GM12878 (cell line): Measurements from ENCODE around the gene BTBD9. TPM values are rescaled to one million over a fixed set of nuclear protein-coding genes. Genes with fewer than 3 reads are reported as not detected.

Source experiments
- ATAC-seq: fragments of 200-7000 bp; cut with Tn5 transposase; 3 replicates; pipeline ENCODE4 v1.9.1; 2020; ENCODE audit warnings: mild to moderate bottlenecking, moderate library complexity
- BruUV-seq: library from RNA; stranded (reverse); fragments of 400-500 nt; replicated peaks from 2 replicates; lab custom pipeline; 2021; lab: Mats Ljungman, UMichigan
- CTCF ChIA-PET: fragments of 300-600 bp; sonication (Branson Sonifier 250); formaldehyde crosslinking; extraction: SDS; loops from one replicate; lab custom pipeline; 2021; ENCODE audit warnings: inconsistent platforms; lab: Yijun Ruan, JAX
- POLR2A ChIA-PET: fragments of 350-600 bp; formaldehyde crosslinking; extraction: SDS; loops from one replicate; lab custom pipeline; 2021; ENCODE audit warnings: inconsistent platforms; lab: Charles Lee
- RAD21 ChIA-PET: fragments of 300-600 bp; sonication (Branson Sonifier 250); formaldehyde crosslinking; loops from one replicate; lab custom pipeline; 2023; ENCODE audit warnings: antibody characterized with exemption; ENCODE audit not compliant: unreplicated experiment; lab: Charles Lee
- SMC1A ChIA-PET: fragments of 300-600 bp; sonication (Branson Sonifier 250); formaldehyde crosslinking; loops from one replicate; lab custom pipeline; 2023; ENCODE audit not compliant: unreplicated experiment, uncharacterized antibody; lab: Charles Lee
- DNase-seq: peaks from one replicate; pipeline ENCODE4 v3.0.0-alpha.2; 2011; ENCODE audit warnings: low read depth, low spot score
- FAIRE-seq: peaks from 3 replicates; lab custom pipeline; 2011; peaks lifted over from hg19 to GRCh38; lab: Jason Lieb, UNC
- H2AFZ ChIP-seq: 2 replicates; pipeline ENCODE4 v1.6.0; 2011; ENCODE audit warnings: low read depth, low read length, control low read depth; ENCODE audit not compliant: control insufficient read depth
- H3K27ac ChIP-seq: 2 replicates; pipeline ENCODE4 v1.5.1; 2011; ENCODE audit warnings: control low read depth; ENCODE audit not compliant: control insufficient read depth, insufficient read depth
- H3K27me3 ChIP-seq, 2 experiments: replicated peaks in 1 of 2; 2 replicates each; pipeline versions ENCODE4 v1.6.0 to v1.6.1; 2011; ENCODE audit warnings: low read length in 1 of 2; ENCODE audit not compliant: control insufficient read depth in 2 of 2, insufficient read depth in 2 of 2
- H3K36me3 ChIP-seq, 2 experiments: 2 replicates each; pipeline ENCODE4 v1.5.1; 2011; ENCODE audit warnings: low read length in 1 of 2; ENCODE audit not compliant: control insufficient read depth in 2 of 2, insufficient read depth in 2 of 2
- H3K4me1 ChIP-seq: 2 replicates; pipeline ENCODE4 v1.6.1; 2011; ENCODE audit warnings: mild to moderate bottlenecking, low read length, moderate library complexity, mixed read lengths; ENCODE audit not compliant: control insufficient read depth, insufficient read depth
- H3K4me2 ChIP-seq: 2 replicates; pipeline ENCODE4 v1.6.0; 2011; ENCODE audit warnings: control low read depth; ENCODE audit not compliant: control insufficient read depth, insufficient read depth
- H3K4me3 ChIP-seq: fragments of 200-600 bp; sonication (generic); 2 replicates; pipeline ENCODE4 v1.5.1; 2016
- H3K79me2 ChIP-seq: 2 replicates; pipeline ENCODE4 v1.6.0; 2011; ENCODE audit warnings: low read length; ENCODE audit not compliant: control insufficient read depth, insufficient read depth
- H3K9ac ChIP-seq: 2 replicates; pipeline ENCODE4 v1.8.0; 2011; ENCODE audit warnings: low read length, control low read depth, mixed read lengths; ENCODE audit not compliant: control insufficient read depth, insufficient read depth
- H3K9me3 ChIP-seq: replicated peaks from 3 replicates; pipeline ENCODE4 v1.5.1; 2011; ENCODE audit warnings: mild to moderate bottlenecking, low read length; ENCODE audit not compliant: control insufficient read depth, insufficient read depth
- H4K20me1 ChIP-seq: 2 replicates; pipeline ENCODE4 v1.6.0; 2011; ENCODE audit not compliant: control insufficient read depth, insufficient read depth
- ASH2L ChIP-seq: fragments of 300-600, 200-600 bp; sonication (generic); IDR thresholded peaks from 2 replicates; pipeline ENCODE4 v1.6.1; 2017; ENCODE audit warnings: low read depth, mild to moderate bottlenecking, borderline replicate concordance
- CHD1 ChIP-seq: IDR thresholded peaks from 2 replicates; pipeline ENCODE4 v1.6.1; 2012; ENCODE audit warnings: low read depth, low read length, improper control_type of control experiment
- CREB1 ChIP-seq: IDR thresholded peaks from 2 replicates; pipeline ENCODE4 v1.6.1; 2012; ENCODE audit warnings: low read depth, mild to moderate bottlenecking, inconsistent platforms
- KDM1A ChIP-seq: fragments of 200-600 bp; sonication (generic); IDR thresholded peaks from 2 replicates; pipeline ENCODE4 v1.6.1; 2016; ENCODE audit warnings: borderline replicate concordance
- RBBP5 ChIP-seq: fragments of 200-600 bp; sonication (generic); conservative IDR thresholded peaks from 2 replicates; pipeline ENCODE4 v1.6.1; 2016
- RELB ChIP-seq: fragments of 450-650 bp; IDR thresholded peaks from 2 replicates; pipeline ENCODE4 v1.6.1; 2017; ENCODE audit warnings: low read depth, mild to moderate bottlenecking, moderate library complexity
- TBL1XR1 ChIP-seq: IDR thresholded peaks from 2 replicates; pipeline ENCODE4 v1.6.1; 2012; ENCODE audit warnings: low read depth, low read length, improper control_type of control experiment
- ZSCAN29 ChIP-seq: fragments of 450-650 bp; IDR thresholded peaks from 2 replicates; pipeline ENCODE4 v1.6.1; 2017; ENCODE audit warnings: mild to moderate bottlenecking, moderate library complexity
- WGBS: methylation state at CpG from one replicate; pipeline ENCODE4 v1.1.6; 2016; ENCODE audit warnings: low lambda C conversion rate; ENCODE audit not compliant: insufficient replicate concordance, insufficient coverage; ENCODE audit errors: missing lambda C conversion rate; 5-methylcytosine and 5-hydroxymethylcytosine counted together
- in situ Hi-C: fragments of 300-500 bp; cut with MboI; formaldehyde crosslinking; loops from 9 replicates; pipeline ENCODE4 v1.14.3; 2018; ENCODE audit warnings: mixed read lengths
- intact Hi-C: fragments of 100-400 bp; cut with micrococcal nuclease; formaldehyde crosslinking; loops from one replicate; pipeline ENCODE4 v1.14.2; 2022; ENCODE audit not compliant: unreplicated experiment
- polyA plus RNA-seq, 11 experiments: library from polyadenylated mRNA; depleted of rRNA in 4 of 11; unstranded in 6 of 11; stranded (reverse) in 5 of 11; fragments of >200 nt; fragmentation: Nextera tagmentation in 4 of 11; fragmentation: Illumina TruSeq in 1 of 11; extraction: Ambion mirVana in 4 of 11; extraction: Trizol in 1 of 11; gene quantifications; 1 replicate in 1 of 11; 2 replicates in 10 of 11; pipeline versions ENCODE4 v1.2.1 to v1.2.3, GENCODE V29; 2011 to 2016; ENCODE audit warnings: inconsistent platforms in 2 of 11, missing spikeins in 2 of 11, low read depth in 1 of 11
- total RNA-seq, 4 experiments: library from RNA; depleted of rRNA in 3 of 4; stranded (reverse); fragments of >200 nt in 3 of 4; fragmentation: Illumina TruSeq in 1 of 4; extraction: Trizol in 1 of 4; gene quantifications; 2 replicates each; pipeline versions ENCODE4 v1.2.1 to v1.2.3, GENCODE V29; 2013 to 2021
- TF ChIP-seq, protein P1 (sequence below): fragments of 450-650 bp; conservative IDR thresholded peaks from 2 replicates; pipeline ENCODE4 v1.6.1; 2017; ENCODE audit warnings: mild to moderate bottlenecking, moderate library complexity

Gene BTBD9
- total and polyA plus RNA-seq, 10 of the 15 experiments (the other 5 are each of a cell fraction or from before 2014, with no cell fraction given) = 0.22 to 8.6 (median 4.6) TPM

- no peak for TF ChIP-seq KDM1A
- TF ChIP-seq CREB1 = no peak
- TF ChIP-seq ZSCAN29 = no peak
- no peak for TF ChIP-seq TBL1XR1
- TF ChIP-seq CHD1 = no peak
Measured at GRCh38 chr6:38573801-38574395, 65.8 kb downstream of the BTBD9 start (continued).

- 1% methylated on average over 3 of the region's 3 CpGs for WGBS
- in situ Hi-C loops (no loop called here), intact Hi-C loops (loop anchor here (5.0 kb wide), 2 partner anchors 100 to 540 kb away; no protein-coding TSS in a partner anchor)
- Histone ChIP-seq H3K36me3 (no peaks in the 10 kb centered on the region), H3K27me3 (no peaks in the 10 kb centered on the region), H3K79me2 (no peaks in the 10 kb centered on the region), H3K9me3 (no peaks in the 10 kb centered on the region), H4K20me1 (no peaks in the 10 kb centered on the region), H3K27ac (peak overlapping the region; percentile 14; the same call in 1 of the 2 replicates), H3K4me1 (no peaks in the 10 kb centered on the region), H3K4me2 (peak overlapping the region; percentile 78), H3K4me3 (no peak overlapping the region), H3K9ac (0 out of 2 replicates have a peak overlapping the region, but pooled peaks have one; percentile 24), H2AFZ (peak overlapping the region; percentile 68)
- DNase-seq = peak; percentile 41
- ATAC-seq = peak; percentile 94
- TF ChIP-seq ASH2L (0 out of 2 replicates have a peak, but pooled peaks have one; percentile 46), RELB (no peak), CREB1 (peak; percentile 37; the same call in 1 of the 2 replicates), RBBP5 (0 out of 2 replicates have a peak, but pooled peaks have one; percentile 46)
- TF ChIP-seq, protein P1, sequence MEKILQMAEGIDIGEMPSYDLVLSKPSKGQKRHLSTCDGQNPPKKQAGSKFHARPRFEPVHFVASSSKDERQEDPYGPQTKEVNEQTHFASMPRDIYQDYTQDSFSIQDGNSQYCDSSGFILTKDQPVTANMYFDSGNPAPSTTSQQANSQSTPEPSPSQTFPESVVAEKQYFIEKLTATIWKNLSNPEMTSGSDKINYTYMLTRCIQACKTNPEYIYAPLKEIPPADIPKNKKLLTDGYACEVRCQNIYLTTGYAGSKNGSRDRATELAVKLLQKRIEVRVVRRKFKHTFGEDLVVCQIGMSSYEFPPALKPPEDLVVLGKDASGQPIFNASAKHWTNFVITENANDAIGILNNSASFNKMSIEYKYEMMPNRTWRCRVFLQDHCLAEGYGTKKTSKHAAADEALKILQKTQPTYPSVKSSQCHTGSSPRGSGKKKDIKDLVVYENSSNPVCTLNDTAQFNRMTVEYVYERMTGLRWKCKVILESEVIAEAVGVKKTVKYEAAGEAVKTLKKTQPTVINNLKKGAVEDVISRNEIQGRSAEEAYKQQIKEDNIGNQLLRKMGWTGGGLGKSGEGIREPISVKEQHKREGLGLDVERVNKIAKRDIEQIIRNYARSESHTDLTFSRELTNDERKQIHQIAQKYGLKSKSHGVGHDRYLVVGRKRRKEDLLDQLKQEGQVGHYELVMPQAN = no peak
- RAD21 ChIA-PET = interaction anchor here (0.6 to 2.0 kb wide), 5 partner anchors 24 to 789 kb away, joined by 3 to 7 read pairs (median 5); no protein-coding TSS in a partner anchor
- POLR2A ChIA-PET = no interaction called here
- SMC1A ChIA-PET = interaction anchor here (0.7 to 5.4 kb wide), 7 partner anchors 8 to 539 kb away, joined by 3 to 36 read pairs (median 11); no protein-coding TSS in a partner anchor
- no TSS peak for BruUV-seq
- CTCF ChIA-PET = interaction anchor here (1.1 to 5.2 kb wide), 10 partner anchors 11 to 1037 kb away, joined by 3 to 67 read pairs (median 5); no protein-coding TSS in a partner anchor
- FAIRE-seq = peak; percentile 78
Measured at GRCh38 chr6:38572186-38572813, 67.4 kb downstream of the BTBD9 start.
